Measurements from ENCODE around the gene CEBPA.

CEBPA gene

DNA sequence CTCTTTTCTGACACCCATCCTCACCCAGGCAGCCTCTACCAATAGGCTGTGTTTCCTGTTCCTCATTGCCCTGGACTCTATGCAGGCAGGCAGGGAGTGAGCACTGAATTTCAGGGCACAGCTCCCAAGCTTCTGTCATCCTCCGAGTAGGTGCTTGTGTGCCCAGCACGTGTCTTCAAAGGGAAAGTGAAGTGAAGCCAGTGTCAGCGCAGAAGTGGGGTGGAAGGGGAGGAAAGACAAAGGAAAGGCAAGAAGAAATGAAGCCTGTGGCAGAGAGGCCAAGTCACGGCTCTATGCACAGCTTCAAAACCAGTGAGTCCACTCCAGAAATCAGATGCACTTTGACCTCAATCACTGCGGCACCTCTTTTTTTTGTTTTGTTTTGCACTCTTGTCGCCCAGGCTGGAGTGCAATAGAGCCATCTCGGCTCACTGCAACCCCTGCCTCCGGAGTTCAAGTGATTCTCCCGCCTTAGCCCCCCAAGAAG, 16.9 kb downstream of the CEBPA start:
- peaks cover 60% of the 10 kb centered on the region for H3K27me3 Mint-ChIP-seq (ENCODE audit: low read depth, poor library complexity)
- H3K36me3 Mint-ChIP-seq (ENCODE audit: low read depth) = no peaks in the 10 kb centered on the region
- TF ChIP-seq, protein P1, sequence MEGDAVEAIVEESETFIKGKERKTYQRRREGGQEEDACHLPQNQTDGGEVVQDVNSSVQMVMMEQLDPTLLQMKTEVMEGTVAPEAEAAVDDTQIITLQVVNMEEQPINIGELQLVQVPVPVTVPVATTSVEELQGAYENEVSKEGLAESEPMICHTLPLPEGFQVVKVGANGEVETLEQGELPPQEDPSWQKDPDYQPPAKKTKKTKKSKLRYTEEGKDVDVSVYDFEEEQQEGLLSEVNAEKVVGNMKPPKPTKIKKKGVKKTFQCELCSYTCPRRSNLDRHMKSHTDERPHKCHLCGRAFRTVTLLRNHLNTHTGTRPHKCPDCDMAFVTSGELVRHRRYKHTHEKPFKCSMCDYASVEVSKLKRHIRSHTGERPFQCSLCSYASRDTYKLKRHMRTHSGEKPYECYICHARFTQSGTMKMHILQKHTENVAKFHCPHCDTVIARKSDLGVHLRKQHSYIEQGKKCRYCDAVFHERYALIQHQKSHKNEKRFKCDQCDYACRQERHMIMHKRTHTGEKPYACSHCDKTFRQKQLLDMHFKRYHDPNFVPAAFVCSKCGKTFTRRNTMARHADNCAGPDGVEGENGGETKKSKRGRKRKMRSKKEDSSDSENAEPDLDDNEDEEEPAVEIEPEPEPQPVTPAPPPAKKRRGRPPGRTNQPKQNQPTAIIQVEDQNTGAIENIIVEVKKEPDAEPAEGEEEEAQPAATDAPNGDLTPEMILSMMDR (IDR thresholded peaks at IDR 0.05) = no peak
- no peak overlapping the region for H3K4me3 Mint-ChIP-seq
- peaks cover 38% of the 10 kb centered on the region for H3K4me1 Mint-ChIP-seq
- peak overlapping the region; percentile 31 for H3K27ac Mint-ChIP-seq
- peaks cover 29% of the 10 kb centered on the region for H3K9me3 Mint-ChIP-seq
- DNase-seq = no peak

DNA sequence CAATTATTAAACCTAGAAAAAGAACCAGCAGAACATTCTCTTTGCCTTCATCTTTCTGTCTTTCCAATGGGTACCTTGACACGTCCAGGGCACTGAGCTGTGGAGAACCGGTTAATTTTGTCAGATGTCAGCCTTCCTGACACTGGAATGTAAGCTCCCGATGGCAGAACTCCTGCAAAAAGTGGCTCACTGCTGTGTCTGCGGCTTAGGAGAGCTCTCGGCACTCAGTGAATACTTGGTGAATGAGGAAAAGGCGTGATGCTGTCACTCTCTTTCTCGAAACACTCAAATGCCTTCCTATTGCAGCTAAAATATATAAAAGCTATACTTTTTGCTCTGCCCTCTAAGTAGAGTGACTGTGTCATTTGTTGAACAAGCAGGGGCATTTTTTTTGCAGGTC, 17.6 kb downstream of the CEBPA start:
- Mint-ChIP-seq H3K36me3 (ENCODE audit: low read depth) (no peaks in the 10 kb centered on the region), H3K9me3 (peaks cover 27% of the 10 kb centered on the region), H3K4me1 (peaks cover 44% of the 10 kb centered on the region), H3K27me3 (ENCODE audit: low read depth, poor library complexity) (peaks cover 55% of the 10 kb centered on the region), H3K4me3 (no peak overlapping the region), H3K27ac (no peak overlapping the region)
- no peak for DNase-seq
- TF ChIP-seq, protein P1 (IDR thresholded peaks at IDR 0.05) = no peak

DNA sequence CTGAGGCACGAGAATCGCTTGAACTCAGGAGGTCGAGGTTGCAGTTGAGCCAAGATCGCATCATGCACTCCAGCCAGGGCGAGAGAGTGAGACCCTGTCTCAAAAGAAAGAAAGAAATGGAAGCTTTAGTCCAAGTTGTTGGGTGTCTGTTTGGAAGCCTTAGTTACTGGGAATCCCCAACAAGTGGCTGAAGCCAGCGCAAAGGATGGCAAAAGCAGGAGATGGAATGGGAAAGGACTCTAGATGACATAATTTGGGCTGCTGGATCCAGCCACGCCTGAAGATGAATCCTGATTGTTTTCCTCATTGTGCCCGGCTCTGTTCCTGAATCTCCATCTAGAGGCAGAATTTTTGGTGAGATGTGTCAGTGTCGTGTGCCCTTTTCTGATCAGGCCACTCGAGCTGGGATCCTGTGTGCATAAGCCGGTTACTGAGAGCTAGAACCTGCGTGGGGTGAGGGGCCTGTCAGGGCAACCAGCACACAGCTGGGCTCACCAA, 18.1 kb downstream of the CEBPA start:
- Mint-ChIP-seq H3K4me1 (peaks cover 44% of the 10 kb centered on the region), H3K36me3 (ENCODE audit: low read depth) (no peaks in the 10 kb centered on the region), H3K27me3 (ENCODE audit: low read depth, poor library complexity) (peaks cover 49% of the 10 kb centered on the region), H3K9me3 (peaks cover 21% of the 10 kb centered on the region), H3K27ac (no peak overlapping the region), H3K4me3 (no peak overlapping the region)
- no peak for DNase-seq
- TF ChIP-seq, protein P1 (IDR thresholded peaks at IDR 0.05) = no peak

DNA sequence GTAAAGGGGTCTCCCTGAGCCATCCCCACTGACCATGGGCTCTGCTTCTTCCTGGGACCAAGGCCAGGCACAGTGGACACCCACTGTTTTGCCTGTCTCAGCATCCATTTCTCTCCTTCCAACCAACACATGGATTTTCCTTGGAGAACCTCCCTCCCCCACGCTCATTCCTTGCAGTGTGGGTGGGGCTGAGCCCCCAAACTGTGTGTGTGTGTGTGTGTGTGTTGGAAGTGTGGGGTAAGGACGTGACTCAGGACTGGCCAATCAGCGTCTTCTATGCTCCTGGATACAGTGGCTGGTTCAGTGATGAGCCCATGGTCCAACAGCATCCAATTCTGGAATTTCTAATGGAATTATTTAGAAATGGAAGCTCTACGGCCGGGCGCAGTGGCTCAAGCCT, 18.7 kb downstream of the CEBPA start:
- Mint-ChIP-seq H3K4me1 (peaks cover 44% of the 10 kb centered on the region), H3K27ac (no peak overlapping the region), H3K9me3 (peaks cover 15% of the 10 kb centered on the region), H3K36me3 (ENCODE audit: low read depth) (no peaks in the 10 kb centered on the region), H3K4me3 (no peak overlapping the region), H3K27me3 (ENCODE audit: low read depth, poor library complexity) (peaks cover 43% of the 10 kb centered on the region)
- DNase-seq = no peak
- TF ChIP-seq, protein P1 (IDR thresholded peaks at IDR 0.05) = no peak

DNA sequence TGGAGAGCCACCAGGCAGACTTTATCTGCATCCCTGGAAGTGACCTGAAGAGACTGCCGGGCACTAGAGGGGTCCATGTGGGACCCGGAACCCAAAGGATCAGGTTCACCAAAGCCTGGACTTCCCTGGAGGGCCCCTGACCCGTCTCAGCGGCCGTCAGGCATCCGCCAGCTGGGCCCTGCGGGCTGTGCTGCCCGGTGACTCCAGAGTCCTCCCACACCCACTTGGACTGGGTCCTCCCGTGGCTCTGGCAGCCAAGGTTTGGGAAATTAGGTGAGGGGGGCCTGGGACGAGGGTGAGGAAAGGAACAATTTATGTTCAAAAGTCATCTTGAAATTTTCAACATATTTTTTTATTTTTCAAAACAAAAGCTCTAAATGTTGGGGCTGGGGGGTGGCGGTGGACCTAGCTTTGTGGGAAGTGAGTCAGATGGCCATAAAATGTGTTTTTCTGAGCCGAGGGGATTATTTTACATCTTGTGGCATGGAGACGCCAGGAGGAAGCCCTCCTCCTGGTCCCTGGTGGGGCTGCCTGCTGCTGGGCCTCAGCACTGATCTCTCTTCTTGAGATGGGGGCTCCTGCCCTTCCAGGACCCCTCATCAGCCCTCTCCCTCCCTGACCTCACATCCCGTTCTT, 20.2 kb downstream of the CEBPA start:
- DNase-seq = no peak
- TF ChIP-seq, protein P1 (IDR thresholded peaks at IDR 0.05) = no peak
- Mint-ChIP-seq H3K27ac (peak overlapping the region; percentile 22), H3K4me3 (no peak overlapping the region), H3K4me1 (peaks cover 54% of the 10 kb centered on the region), H3K36me3 (ENCODE audit: low read depth) (no peaks in the 10 kb centered on the region), H3K27me3 (ENCODE audit: low read depth, poor library complexity) (peaks cover 32% of the 10 kb centered on the region), H3K9me3 (peaks cover under 1% of the 10 kb centered on the region)
